GM18951 (cell line): ENCODE measurements around the gene ZNF444.

Source experiments
- POLR2A ChIP-seq: IDR thresholded peaks from 4 replicates; pipeline ENCODE4 v1.6.1; 2011; ENCODE audit warnings: mild to moderate bottlenecking; ENCODE audit not compliant: insufficient read length, insufficient read depth; ENCODE audit errors: extremely low read depth
- in situ Hi-C: fragments of 300-500 bp; cut with MboI; formaldehyde crosslinking; loops from one replicate; pipeline ENCODE4 v1.12.0; 2022; ENCODE audit warnings: low sequenced_read_pairs, mixed read lengths, inconsistent platforms; ENCODE audit not compliant: unreplicated experiment

ZNF444 gene

GRCh38 chr19:56149656-56150038, 8.6 kb downstream of the ZNF444 start:
- in situ Hi-C loops, result no loop called here
- TF ChIP-seq POLR2A, result no peak

- in situ Hi-C loops, result no loop called here
- TF ChIP-seq POLR2A, result no peak
Measured at GRCh38 chr19:56150358-56150757, 9.3 kb downstream of the ZNF444 start.

- in situ Hi-C loops, result no loop called here
- no peak for TF ChIP-seq POLR2A
Measured at GRCh38 chr19:56152644-56153043, 11.6 kb downstream of the ZNF444 start.

- in situ Hi-C loops, result no loop called here
- TF ChIP-seq POLR2A, result no peak
Measured at GRCh38 chr19:56153507-56153906, 12.4 kb downstream of the ZNF444 start.

- no peak for TF ChIP-seq POLR2A
- in situ Hi-C loops, result no loop called here
Measured at GRCh38 chr19:56155124-56155687, 14.1 kb downstream of the ZNF444 start.

- no peak for TF ChIP-seq POLR2A
- in situ Hi-C loops, result no loop called here
Measured at GRCh38 chr19:56156768-56157167, 15.7 kb downstream of the ZNF444 start.

- in situ Hi-C loops, result no loop called here
- TF ChIP-seq POLR2A, result no peak
Measured at GRCh38 chr19:56158170-56158757, 17.2 kb downstream of the ZNF444 start.

GRCh38 chr19:56159009-56159559, 18.0 kb downstream of the ZNF444 start:
- in situ Hi-C loops, result no loop called here
- TF ChIP-seq POLR2A, result no peak

GRCh38 chr19:56159622-56160271, 18.7 kb downstream of the ZNF444 start:
- in situ Hi-C loops, result no loop called here
- no peak for TF ChIP-seq POLR2A

GRCh38 chr19:56161534-56161933, 20.4 kb downstream of the ZNF444 start:
- in situ Hi-C loops, result no loop called here
- TF ChIP-seq POLR2A, result no peak

- in situ Hi-C loops, result no loop called here
- TF ChIP-seq POLR2A, result no peak
Measured at GRCh38 chr19:56162258-56162657, 21.2 kb downstream of the ZNF444 start.

GRCh38 chr19:56163097-56163496, 22.0 kb downstream of the ZNF444 start:
- no peak for TF ChIP-seq POLR2A
- in situ Hi-C loops, result no loop called here

- TF ChIP-seq POLR2A, result no peak
- in situ Hi-C loops, result loop anchor here (5.0 kb wide), 1 partner anchor 90 kb away; no protein-coding TSS in a partner anchor
Measured at GRCh38 chr19:56167064-56167578, 26.0 kb downstream of the ZNF444 start.

- in situ Hi-C loops, result no loop called here
- no peak for TF ChIP-seq POLR2A
Measured at GRCh38 chr19:56170261-56170660, 29.2 kb downstream of the ZNF444 start.
